IPS-18a (cell line): Measurements from ENCODE around the gene KCNT1.

Experiments
- H3K27ac ChIP-seq: one replicate; pipeline ENCODE4 v1.5.1; 2013; ENCODE audit warnings: low read length
- H3K27me3 ChIP-seq: one replicate; pipeline ENCODE4 v1.6.1; 2013; ENCODE audit warnings: mild to moderate bottlenecking, low read length; ENCODE audit not compliant: control insufficient read depth, insufficient read depth
- H3K36me3 ChIP-seq: one replicate; pipeline ENCODE4 v1.6.1; 2013; ENCODE audit warnings: low read depth, low read length; ENCODE audit not compliant: control insufficient read depth
- H3K4me1 ChIP-seq: one replicate; pipeline ENCODE4 v1.6.1; 2013; ENCODE audit warnings: low read depth, low read length; ENCODE audit not compliant: control insufficient read depth
- H3K4me3 ChIP-seq: one replicate; pipeline ENCODE4 v1.5.1; 2013; ENCODE audit warnings: low read length
- H3K9ac ChIP-seq: one replicate; pipeline ENCODE4 v1.6.1; 2013; ENCODE audit warnings: mild to moderate bottlenecking, low read length, moderate library complexity
- H3K9me3 ChIP-seq: one replicate; pipeline ENCODE4 v1.6.1; 2013; ENCODE audit warnings: low read depth, low read length; ENCODE audit not compliant: control insufficient read depth

The KCNT1 gene

GRCh38 chr9:135677641-135678168 lies 24.3 kb upstream of the KCNT1 start:
- Histone ChIP-seq H3K27me3 (no peaks in the 10 kb centered on the region), H3K4me3 (no peak overlapping the region), H3K4me1 (no peaks in the 10 kb centered on the region), H3K9ac (no peak overlapping the region), H3K27ac (no peak overlapping the region), H3K36me3 (no peaks in the 10 kb centered on the region), H3K9me3 (no peaks in the 10 kb centered on the region)

DNA sequence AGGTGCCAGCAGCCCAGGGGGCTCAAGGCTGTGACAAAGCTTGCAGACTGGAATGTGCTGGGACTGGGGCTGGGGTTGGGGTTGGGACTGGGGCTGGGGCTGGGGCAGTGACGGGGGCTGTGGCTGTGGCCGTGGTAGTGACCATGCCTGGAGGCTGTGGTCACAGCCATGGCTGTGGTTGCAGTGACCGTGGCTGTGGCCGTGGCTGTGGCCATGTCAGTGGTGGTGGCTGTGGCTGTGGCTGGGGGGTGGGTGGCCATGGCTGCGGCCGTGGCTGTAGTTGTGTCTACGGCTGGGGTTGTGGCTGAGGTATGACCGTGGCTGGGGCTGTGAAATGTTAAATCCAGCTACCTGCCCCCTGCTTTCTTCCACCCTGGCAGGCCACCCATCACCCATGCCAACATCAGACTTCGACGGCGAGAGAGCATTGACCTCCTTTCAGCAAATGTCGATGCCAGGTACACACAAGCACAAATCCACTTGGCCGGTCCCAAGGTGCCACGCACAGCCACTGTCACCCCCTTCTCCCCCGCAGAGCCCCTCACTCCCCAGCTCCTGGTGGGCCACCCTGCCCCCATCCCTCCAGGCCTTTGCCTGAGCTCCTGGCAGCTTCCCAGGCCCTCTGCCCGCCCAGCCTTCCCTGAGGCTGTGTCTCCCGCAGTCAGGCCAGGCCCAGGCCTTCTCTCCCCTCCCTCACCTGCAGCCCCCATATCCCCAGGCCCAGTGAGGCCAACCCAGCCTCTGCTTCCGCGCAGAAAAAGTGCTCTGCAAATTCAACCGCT lies 23.6 kb upstream of the KCNT1 start:
- Histone ChIP-seq H3K27ac (no peak overlapping the region), H3K4me3 (no peak overlapping the region), H3K27me3 (no peaks in the 10 kb centered on the region), H3K9ac (no peak overlapping the region), H3K36me3 (no peaks in the 10 kb centered on the region), H3K4me1 (no peaks in the 10 kb centered on the region), H3K9me3 (no peaks in the 10 kb centered on the region)

- Histone ChIP-seq H3K9me3 (no peaks in the 10 kb centered on the region), H3K27me3 (no peaks in the 10 kb centered on the region), H3K36me3 (no peaks in the 10 kb centered on the region), H3K9ac (no peak overlapping the region), H3K4me1 (no peaks in the 10 kb centered on the region), H3K4me3 (no peak overlapping the region), H3K27ac (no peak overlapping the region)
Observed at GRCh38 chr9:135680056-135680455, 21.9 kb upstream of the KCNT1 start.

DNA sequence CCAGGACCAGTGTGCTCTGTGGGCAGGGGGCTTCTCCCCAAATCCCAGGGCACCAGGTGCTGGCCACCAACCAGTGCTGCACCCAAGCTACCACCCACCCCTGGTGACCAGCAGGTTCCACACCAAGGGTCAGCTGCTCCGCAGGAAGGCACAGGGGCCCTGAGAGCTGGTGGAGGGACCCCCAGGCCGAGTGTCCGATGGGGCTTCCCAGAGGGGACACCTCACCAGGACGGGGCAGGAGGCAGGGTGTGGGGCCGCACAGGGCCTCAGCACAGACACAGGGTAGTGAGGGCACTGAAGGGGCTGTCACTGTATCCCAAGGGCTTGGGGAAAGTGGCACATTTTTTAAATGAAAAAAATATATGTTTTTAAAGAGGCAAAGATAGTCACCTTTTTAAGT lies 20.8 kb upstream of the KCNT1 start:
- Histone ChIP-seq H3K4me3 (no peak overlapping the region), H3K27ac (no peak overlapping the region), H3K4me1 (no peaks in the 10 kb centered on the region), H3K27me3 (no peaks in the 10 kb centered on the region), H3K9me3 (no peaks in the 10 kb centered on the region), H3K9ac (no peak overlapping the region), H3K36me3 (no peaks in the 10 kb centered on the region)

DNA sequence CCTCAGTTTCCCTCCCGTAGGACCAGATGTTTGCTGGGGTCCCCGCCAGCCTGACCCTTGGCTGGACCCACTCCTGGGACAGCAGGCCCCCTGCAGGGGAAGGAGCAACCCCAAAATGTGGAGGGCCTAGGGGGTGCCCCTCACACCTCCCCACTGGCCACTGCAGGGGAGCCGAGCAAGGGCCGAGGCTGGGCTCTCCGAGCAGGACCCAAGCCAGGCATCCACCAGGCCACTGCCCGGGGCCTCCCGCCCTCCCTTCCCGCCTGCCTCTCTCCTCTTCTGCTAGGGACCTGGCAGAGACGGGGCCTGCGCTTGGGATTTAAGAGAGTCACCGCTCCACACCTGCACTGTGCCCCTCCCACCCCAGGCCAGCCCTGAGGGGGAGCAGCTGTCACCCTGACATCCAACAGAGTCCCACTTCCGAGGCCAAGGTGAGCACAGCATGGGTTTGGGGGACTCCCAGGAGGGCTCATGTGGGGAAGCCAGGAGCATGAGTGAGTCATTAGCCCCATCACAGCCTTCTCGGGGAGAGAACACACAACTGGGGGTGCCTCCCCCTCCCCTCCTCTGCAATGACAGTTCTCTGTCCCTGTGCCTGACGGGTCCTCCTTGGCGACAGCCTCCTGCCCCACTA lies 18.5 kb upstream of the KCNT1 start:
- H3K9me3 ChIP-seq, result no peaks in the 10 kb centered on the region
- no peaks in the 10 kb centered on the region for H3K36me3 ChIP-seq
- no peak overlapping the region for H3K4me3 ChIP-seq

GRCh38 chr9:135684691-135685090 lies 17.3 kb upstream of the KCNT1 start:
- no peaks in the 10 kb centered on the region for H3K4me1 ChIP-seq
- H3K27me3 ChIP-seq, result no peaks in the 10 kb centered on the region
- no peaks in the 10 kb centered on the region for H3K36me3 ChIP-seq
- H3K4me3 ChIP-seq, result no peak overlapping the region
- H3K27ac ChIP-seq, result no peak overlapping the region
- no peaks in the 10 kb centered on the region for H3K9me3 ChIP-seq
- H3K9ac ChIP-seq, result no peak overlapping the region

More for the DNA sequence above, 18.5 kb upstream of the KCNT1 start:
- Histone ChIP-seq H3K4me1 (no peaks in the 10 kb centered on the region), H3K27me3 (no peaks in the 10 kb centered on the region), H3K27ac (no peak overlapping the region), H3K9ac (no peak overlapping the region)

- Histone ChIP-seq H3K4me3 (no peak overlapping the region), H3K9me3 (no peaks in the 10 kb centered on the region), H3K36me3 (no peaks in the 10 kb centered on the region), H3K27ac (no peak overlapping the region), H3K9ac (no peak overlapping the region), H3K4me1 (no peaks in the 10 kb centered on the region), H3K27me3 (no peaks in the 10 kb centered on the region)
Observed at GRCh38 chr9:135687216-135687615, 14.8 kb upstream of the KCNT1 start.

GRCh38 chr9:135689011-135689410 lies 13.0 kb upstream of the KCNT1 start:
- no peak overlapping the region for H3K9ac ChIP-seq
- H3K4me1 ChIP-seq, result no peaks in the 10 kb centered on the region
- no peaks in the 10 kb centered on the region for H3K9me3 ChIP-seq
- no peaks in the 10 kb centered on the region for H3K27me3 ChIP-seq
- no peak overlapping the region for H3K4me3 ChIP-seq
- no peak overlapping the region for H3K27ac ChIP-seq
- H3K36me3 ChIP-seq, result no peaks in the 10 kb centered on the region

GRCh38 chr9:135690836-135691570 lies 11.0 kb upstream of the KCNT1 start:
- Histone ChIP-seq H3K4me1 (no peaks in the 10 kb centered on the region), H3K9me3 (no peaks in the 10 kb centered on the region), H3K27me3 (no peaks in the 10 kb centered on the region)

GRCh38 chr9:135692410-135692809 lies 9.6 kb upstream of the KCNT1 start:
- H3K36me3 ChIP-seq, result no peaks in the 10 kb centered on the region
- no peaks in the 10 kb centered on the region for H3K9me3 ChIP-seq
- no peak overlapping the region for H3K27ac ChIP-seq
- no peak overlapping the region for H3K9ac ChIP-seq
- no peak overlapping the region for H3K4me3 ChIP-seq
- no peaks in the 10 kb centered on the region for H3K4me1 ChIP-seq
- H3K27me3 ChIP-seq, result no peaks in the 10 kb centered on the region

More at GRCh38 chr9:135690836-135691570, 11.0 kb upstream of the KCNT1 start:
- no peak overlapping the region for H3K9ac ChIP-seq
- no peaks in the 10 kb centered on the region for H3K36me3 ChIP-seq
- no peak overlapping the region for H3K27ac ChIP-seq
- no peak overlapping the region for H3K4me3 ChIP-seq

DNA sequence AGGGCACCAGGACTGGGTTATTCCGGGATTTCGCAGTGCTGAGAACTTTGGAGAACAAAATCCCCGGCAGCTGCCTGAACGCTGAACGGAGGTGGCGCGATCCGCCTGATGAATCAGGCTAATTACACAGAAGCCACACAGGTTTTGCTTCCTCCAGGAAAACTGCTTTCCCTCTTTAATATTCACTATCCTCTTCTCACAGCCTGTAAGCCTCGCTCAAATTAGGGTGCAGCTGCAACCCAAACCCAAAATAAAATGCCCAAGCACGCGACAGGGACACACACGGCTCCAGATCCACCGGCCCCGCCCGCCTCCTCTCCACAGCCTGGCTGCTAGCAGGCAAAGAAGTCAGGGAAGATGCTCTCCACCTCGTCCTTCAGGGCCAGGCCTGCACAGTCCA lies 8.7 kb upstream of the KCNT1 start:
- H3K9me3 ChIP-seq, result no peaks in the 10 kb centered on the region
- H3K9ac ChIP-seq, result no peak overlapping the region
- no peaks in the 10 kb centered on the region for H3K4me1 ChIP-seq

More for the DNA sequence above, 8.7 kb upstream of the KCNT1 start:
- Histone ChIP-seq H3K27ac (no peak overlapping the region), H3K36me3 (no peaks in the 10 kb centered on the region), H3K4me3 (no peak overlapping the region), H3K27me3 (no peaks in the 10 kb centered on the region)
